MCF 10A (cell line): ENCODE data around the gene COG1. TPM values are rescaled to one million over a fixed set of nuclear protein-coding genes. Genes with fewer than 3 reads are reported as not detected.

Experiments used
- BruUV-seq: library from RNA; stranded (reverse); fragments of 400-500 nt; replicated peaks from 2 replicates; lab custom pipeline; 2021; lab: Mats Ljungman, UMichigan
- CTCF ChIA-PET: fragments of 300-600 bp; sonication (Branson Sonifier 250); formaldehyde crosslinking; extraction: SDS; loops from one replicate; lab custom pipeline; 2021; ENCODE audit warnings: antibody characterized with exemption, inconsistent platforms; lab: Yijun Ruan, JAX
- POLR2A ChIA-PET: fragments of 300-600, 350-650 bp; sonication (Branson Sonifier 250); formaldehyde crosslinking; extraction: SDS; loops from one replicate; lab custom pipeline; 2020; ENCODE audit warnings: antibody characterized with exemption, inconsistent platforms; lab: Yijun Ruan, JAX
- DNase-seq: peaks from one replicate; pipeline ENCODE4 v3.0.0-alpha.2; 2018; ENCODE audit not compliant: unreplicated experiment
- H3K27ac Mint-ChIP-seq: one replicate; pipeline ENCODE4 v1.8.0; 2022; ENCODE audit warnings: mild to moderate bottlenecking, low read depth, mixed read lengths; ENCODE audit not compliant: unreplicated experiment
- H3K27me3 Mint-ChIP-seq: one replicate; pipeline ENCODE4 v1.8.0; 2022; ENCODE audit warnings: mixed read lengths; ENCODE audit not compliant: insufficient read depth, unreplicated experiment
- H3K36me3 Mint-ChIP-seq: one replicate; pipeline ENCODE4 v1.8.0; 2022; ENCODE audit warnings: mild to moderate bottlenecking, moderate library complexity, mixed read lengths; ENCODE audit not compliant: insufficient read depth, unreplicated experiment
- H3K4me1 Mint-ChIP-seq: one replicate; pipeline ENCODE4 v1.8.0; 2022; ENCODE audit warnings: mixed read lengths; ENCODE audit not compliant: insufficient read depth, unreplicated experiment
- H3K4me3 Mint-ChIP-seq: one replicate; pipeline ENCODE4 v1.8.0; 2022; ENCODE audit warnings: mild to moderate bottlenecking, moderate library complexity, mixed read lengths; ENCODE audit not compliant: unreplicated experiment
- H3K9me3 Mint-ChIP-seq: one replicate; pipeline ENCODE4 v1.8.0; 2022; ENCODE audit warnings: mixed read lengths; ENCODE audit not compliant: unreplicated experiment
- CTCF ChIP-seq: fragments of 200-600 bp; IDR thresholded peaks from one replicate; pipeline ENCODE4 v1.8.0; 2022; ENCODE audit warnings: antibody characterized with exemption, mild to moderate bottlenecking; ENCODE audit not compliant: unreplicated experiment
- intact Hi-C: fragments of 100-400 bp; cut with micrococcal nuclease; formaldehyde crosslinking; loops from 2 replicates; pipeline ENCODE4 v1.14.1; 2022
- total RNA-seq: library from RNA; stranded (reverse); gene quantifications from 2 replicates; pipeline ENCODE4 v1.2.3, GENCODE V29; 2022

The COG1 gene
- total RNA-seq, 1 experiment from 2014 or later: 42.8 TPM

- TF ChIP-seq CTCF: no peak
- Mint-ChIP-seq H3K36me3 (peaks cover 100% of the 10 kb centered on the region), H3K4me3 (no peak overlapping the region), H3K4me1 (no peaks in the 10 kb centered on the region), H3K27me3 (no peaks in the 10 kb centered on the region), H3K27ac (no peak overlapping the region), H3K9me3 (no peaks in the 10 kb centered on the region)
- no TSS peak for BruUV-seq
- ChIA-PET POLR2A (interaction anchor here (0.6 to 13.7 kb wide), 4 partner anchors 9 to 26 kb away, joined by 3 to 148 read pairs (median 6); a partner anchor contains a TSS), CTCF (interaction anchor here (0.6 to 0.9 kb wide), 4 partner anchors 12 to 1316 kb away, joined by 3 to 4 read pairs (median 3); no protein-coding TSS in a partner anchor)
- DNase-seq: no peak
- intact Hi-C loops: no loop called here
Observed at GRCh38 chr17:73203135-73203787, 10.4 kb downstream of the COG1 start.

GRCh38 chr17:73203788-73204479 lies 11.1 kb downstream of the COG1 start:
- CTCF ChIA-PET: interaction anchor here (0.6 to 0.9 kb wide), 4 partner anchors 12 to 1315 kb away, joined by 3 to 4 read pairs (median 3); no protein-coding TSS in a partner anchor
- Mint-ChIP-seq H3K4me1 (no peaks in the 10 kb centered on the region), H3K27me3 (no peaks in the 10 kb centered on the region), H3K36me3 (peaks cover 100% of the 10 kb centered on the region), H3K9me3 (no peaks in the 10 kb centered on the region), H3K4me3 (no peak overlapping the region), H3K27ac (no peak overlapping the region)
- no TSS peak for BruUV-seq
- intact Hi-C loops: no loop called here
- POLR2A ChIA-PET: interaction anchor here (0.6 to 1.4 kb wide), 3 partner anchors 10 to 24 kb away, joined by 3 to 7 read pairs (median 5); no protein-coding TSS in a partner anchor
- no peak for DNase-seq
- no peak for TF ChIP-seq CTCF

- no peak overlapping the region for H3K27ac Mint-ChIP-seq
- no peaks in the 10 kb centered on the region for H3K9me3 Mint-ChIP-seq
- DNase-seq: no peak
- intact Hi-C loops: no loop called here
- no peaks in the 10 kb centered on the region for H3K4me1 Mint-ChIP-seq
- H3K4me3 Mint-ChIP-seq: no peak overlapping the region
- H3K36me3 Mint-ChIP-seq: peaks cover 96% of the 10 kb centered on the region
- ChIA-PET POLR2A (interaction anchor here (1.1 kb wide), 1 partner anchor 26 kb away, joined by 3 read pairs; a partner anchor contains a TSS), CTCF (no interaction called here)
- H3K27me3 Mint-ChIP-seq: no peaks in the 10 kb centered on the region
- no peak for TF ChIP-seq CTCF
- no TSS peak for BruUV-seq
Observed at GRCh38 chr17:73205459-73205961, 12.7 kb downstream of the COG1 start.
